NCI-H1436 (cell line): ENCODE measurements around the gene JAKMIP3.
"Not testable (repeated sequence)": the region's sequence is repeated elsewhere in the genome, so short reads cannot be mapped to it uniquely, and the experiment has no call there.

Experiments
- DNase-seq: peaks from one replicate; lab custom pipeline; 2025; lab: John Stamatoyannopoulos, UW

Gene JAKMIP3

GRCh38 chr10:132066186-132066585, 440 bp downstream of the JAKMIP3 start:
- no peak for DNase-seq

DNA sequence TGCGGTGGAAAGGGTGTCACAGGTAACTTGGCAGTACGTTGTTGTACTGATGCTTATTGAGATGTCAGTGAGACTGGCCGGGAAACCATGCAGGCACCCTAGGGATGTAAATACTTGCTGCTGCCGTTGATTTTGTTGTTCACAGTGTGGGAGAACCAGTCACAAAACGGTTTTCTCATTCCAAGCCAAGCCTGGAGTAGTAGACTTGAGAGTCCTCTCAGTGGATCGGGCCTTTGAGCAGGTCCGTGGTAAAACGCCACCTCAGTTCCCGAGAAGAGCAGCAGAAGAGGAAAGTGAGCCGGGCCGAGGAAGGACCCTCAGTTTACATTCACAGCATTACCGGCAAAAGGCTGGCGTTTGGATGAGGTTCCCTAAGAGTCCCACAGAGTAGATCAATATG, 1.1 kb downstream of the JAKMIP3 start:
- no peak for DNase-seq

- DNase-seq = no peak
Measured at GRCh38 chr10:132068431-132069121, 2.8 kb downstream of the JAKMIP3 start.

- DNase-seq = no peak
Measured at GRCh38 chr10:132069122-132069848, 3.5 kb downstream of the JAKMIP3 start.

- DNase-seq = no peak
Measured at GRCh38 chr10:132069849-132070182, 4.1 kb downstream of the JAKMIP3 start.

- DNase-seq = no peak
Measured at GRCh38 chr10:132070724-132071123, 5.0 kb downstream of the JAKMIP3 start.

DNA sequence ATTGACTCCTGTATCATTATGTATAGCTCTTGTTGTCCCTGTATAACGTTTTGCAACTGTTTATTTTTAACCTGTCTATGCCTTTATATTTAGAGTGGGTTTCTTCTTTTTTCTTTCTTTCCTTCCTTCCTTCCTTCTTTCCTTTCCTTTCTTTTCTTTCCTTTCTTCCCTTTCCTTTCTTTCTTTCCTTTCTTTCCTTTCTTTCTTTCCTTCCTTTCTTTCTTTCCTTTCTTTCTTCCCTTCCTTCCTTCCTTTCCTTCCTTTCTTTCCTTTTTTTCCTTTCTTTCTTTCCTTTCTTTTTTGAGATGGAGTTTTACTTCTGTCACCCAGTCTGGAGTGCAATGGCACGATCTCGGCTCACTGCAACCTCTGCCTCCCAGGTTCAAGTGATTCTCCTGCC, 5.9 kb downstream of the JAKMIP3 start:
- no peak for DNase-seq

DNA sequence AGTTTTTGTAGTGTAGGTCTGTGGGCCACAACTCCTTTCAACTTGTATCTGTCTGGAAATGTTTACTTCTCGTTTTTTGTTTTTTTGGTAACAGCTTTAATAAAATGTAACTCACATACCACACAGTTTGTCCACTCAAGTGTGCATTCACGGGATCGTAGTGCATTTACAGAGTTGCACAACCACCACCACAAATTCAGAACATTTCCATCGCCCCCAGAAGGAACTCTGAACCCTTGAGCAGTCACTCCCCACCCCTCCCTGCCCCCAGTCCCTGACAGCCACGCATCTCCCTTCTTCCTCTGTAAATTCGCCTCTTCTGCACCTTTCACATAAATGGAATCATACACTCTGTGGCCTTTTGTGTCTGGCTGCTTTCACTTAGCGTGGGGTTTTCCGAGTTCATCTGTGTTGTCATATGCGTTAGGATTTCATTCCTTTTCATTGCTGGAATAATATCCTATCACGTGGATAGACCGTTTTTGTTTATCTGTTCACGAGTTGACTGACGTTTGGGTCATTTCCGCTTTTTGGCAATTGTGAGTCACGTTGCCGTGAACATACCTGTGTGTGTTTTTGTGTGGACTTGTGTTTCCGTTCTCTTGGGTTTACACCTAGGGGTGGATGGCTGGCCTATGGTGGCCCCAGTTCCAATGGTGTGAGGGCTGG, 10.3 kb downstream of the JAKMIP3 start:
- no peak for DNase-seq

DNA sequence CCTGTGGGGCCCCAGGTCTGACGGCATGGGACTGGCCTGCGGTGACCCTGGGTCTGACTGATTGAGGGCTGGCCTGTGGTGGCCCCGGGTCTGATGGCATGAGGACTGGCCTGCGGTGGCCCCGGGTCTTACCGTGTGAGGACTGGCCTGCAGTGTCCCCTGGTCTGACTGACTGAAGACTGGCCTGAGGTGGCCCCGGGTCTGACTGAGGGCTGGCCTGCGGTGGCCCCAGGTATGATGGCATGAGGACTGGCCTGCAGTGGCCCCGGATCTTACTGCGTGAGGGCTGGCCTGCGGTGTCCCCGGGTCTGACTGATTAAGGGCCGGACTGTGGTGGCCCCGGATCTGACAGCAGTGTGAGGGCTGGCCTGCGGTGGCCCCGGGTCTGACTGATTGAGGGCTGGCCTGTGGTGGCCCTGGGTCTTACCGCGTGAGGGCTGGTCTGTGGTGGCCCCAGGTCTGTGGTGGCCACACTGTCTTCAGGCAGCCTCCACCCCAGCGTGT, 10.9 kb downstream of the JAKMIP3 start:
- no peak for DNase-seq

DNA sequence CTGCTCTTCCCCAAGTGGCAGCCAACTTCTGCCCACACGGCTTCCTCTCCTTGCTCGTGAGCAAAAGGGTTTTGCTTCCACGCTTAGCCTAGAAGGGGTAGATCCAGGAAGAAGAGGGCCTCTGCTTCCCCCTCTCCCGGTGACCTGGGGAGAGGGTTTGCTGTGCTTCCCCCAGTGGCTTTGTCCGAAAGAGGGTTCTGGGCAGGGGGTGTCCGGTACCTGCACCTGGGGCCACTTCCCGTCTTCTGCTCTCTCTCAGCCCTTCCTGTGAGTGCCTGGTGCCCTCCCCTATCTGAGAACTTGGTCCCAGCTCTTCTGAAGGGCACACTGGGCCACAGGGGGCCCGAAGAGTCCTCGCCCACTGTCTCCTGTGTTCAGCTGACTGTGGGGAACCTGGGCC, 11.3 kb downstream of the JAKMIP3 start:
- DNase-seq = no peak

- no peak for DNase-seq
Measured at GRCh38 chr10:132078746-132079345, 13.1 kb downstream of the JAKMIP3 start.

DNA sequence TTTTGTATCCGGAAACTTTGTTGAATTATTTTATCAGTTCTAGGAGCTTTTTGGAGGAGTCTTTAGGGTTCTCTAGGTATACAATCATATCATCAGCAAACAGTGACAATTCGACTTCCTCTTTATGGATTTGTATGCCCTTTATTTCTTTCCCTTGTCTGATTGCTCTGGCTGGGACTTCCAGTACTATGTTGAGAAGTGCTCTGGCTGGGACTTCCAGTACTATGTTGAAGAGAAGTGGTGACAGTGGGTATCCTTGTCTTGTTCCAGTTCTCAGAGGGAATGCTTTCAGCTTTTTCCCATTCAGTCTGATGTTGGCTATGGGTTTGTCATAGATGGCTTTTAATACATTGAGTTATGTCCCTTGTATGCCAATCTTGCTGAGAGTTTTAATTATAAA, 18.6 kb downstream of the JAKMIP3 start:
- DNase-seq = not testable (repeated sequence)

- DNase-seq = not testable (repeated sequence)
Measured at GRCh38 chr10:132093236-132093635, 27.5 kb downstream of the JAKMIP3 start.

- DNase-seq = no peak
Measured at GRCh38 chr10:132094581-132095234, 29.0 kb downstream of the JAKMIP3 start.

- no peak for DNase-seq
Measured at GRCh38 chr10:132095403-132096113, 29.8 kb downstream of the JAKMIP3 start.

GRCh38 chr10:132096223-132096622, 30.5 kb downstream of the JAKMIP3 start:
- DNase-seq = no peak

DNA sequence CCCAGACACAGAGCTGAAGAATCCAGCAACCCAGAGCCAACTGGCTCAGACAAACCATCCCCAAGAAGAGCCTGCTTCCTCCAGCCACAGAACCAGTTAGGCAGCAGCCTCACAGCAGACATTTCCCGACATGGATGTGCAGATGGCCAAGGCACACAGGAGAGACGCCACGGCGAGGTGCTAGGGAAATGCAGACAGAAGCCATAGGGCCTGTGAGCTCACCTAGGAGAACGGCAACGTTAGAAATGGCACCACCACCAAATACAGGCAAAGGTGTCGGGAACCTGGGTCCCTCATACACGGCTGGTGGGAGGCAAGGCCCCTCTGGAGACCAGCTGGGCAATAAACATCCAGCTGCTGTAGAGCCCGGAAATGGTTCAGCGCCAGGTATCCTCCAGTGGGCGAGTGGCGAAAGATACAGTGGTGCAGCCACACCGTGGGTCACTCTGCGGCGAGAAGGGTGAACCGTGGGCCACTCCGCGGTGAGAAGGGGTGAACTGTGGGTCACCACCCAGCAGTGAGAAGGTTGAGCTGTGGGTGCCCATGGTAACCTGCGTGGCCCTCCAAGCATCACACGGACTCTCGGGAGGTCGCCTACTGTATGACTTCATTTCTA, 31.2 kb downstream of the JAKMIP3 start:
- no peak for DNase-seq

- DNase-seq = no peak
Measured at GRCh38 chr10:132097609-132098377, 32.0 kb downstream of the JAKMIP3 start.

DNA sequence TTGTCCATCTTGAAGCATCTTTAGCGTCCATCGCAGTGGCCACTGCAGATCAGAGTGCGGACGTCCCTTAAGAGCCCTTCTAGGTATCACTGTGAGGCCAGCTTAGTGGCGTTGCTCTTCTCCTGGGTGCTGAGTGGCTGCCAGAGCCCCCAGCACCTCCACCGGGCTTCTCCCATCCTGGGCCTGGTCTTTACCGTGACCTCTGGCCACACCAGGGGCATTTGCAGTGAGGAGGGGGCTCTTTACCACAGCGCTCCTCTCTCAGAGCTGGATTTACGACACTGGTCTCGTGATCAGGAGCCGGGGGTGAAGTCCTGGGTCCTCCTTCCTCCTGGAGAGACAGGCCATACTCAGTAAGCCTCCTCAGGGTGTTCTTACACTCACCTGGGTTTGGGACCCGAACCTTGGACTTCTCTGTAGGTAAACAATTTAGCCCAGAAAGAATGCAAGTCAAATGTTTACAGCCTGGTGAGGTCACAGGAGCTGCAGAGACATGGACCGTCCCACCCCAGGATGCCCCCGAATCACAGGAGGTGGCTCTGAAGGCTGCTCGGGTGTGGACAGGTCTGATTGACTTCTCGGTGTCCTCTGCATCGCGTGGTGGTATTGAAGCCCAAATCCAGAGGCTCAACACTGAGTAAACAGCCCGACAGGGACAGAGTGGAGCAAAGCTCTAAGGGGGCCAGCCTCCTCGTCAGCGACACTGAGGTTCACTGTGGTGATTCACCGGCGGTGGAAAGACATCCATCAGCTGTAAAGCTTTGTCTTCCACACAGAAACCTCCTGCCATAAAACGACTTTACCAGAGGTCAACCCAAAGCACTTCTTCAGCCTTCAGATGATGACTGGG, 33.0 kb downstream of the JAKMIP3 start:
- DNase-seq = no peak
